AG10803 (cell line): Measurements from ENCODE around the gene CCDC169.

Source experiments
- DNase-seq: peaks from one replicate; pipeline ENCODE4 v3.0.0; 2010; ENCODE audit warnings: low read depth
- H3K4me3 ChIP-seq: 2 replicates; pipeline ENCODE4 v1.5.1; 2011; ENCODE audit warnings: mild to moderate bottlenecking, low read length, control low read depth
- TF ChIP-seq, protein P1 (sequence below): conservative IDR thresholded peaks from 2 replicates; pipeline ENCODE4 v1.5.1; 2011; ENCODE audit warnings: mild to moderate bottlenecking, low read length, control low read depth, inconsistent platforms

CCDC169 gene

GRCh38 chr13:36259361-36260137 is 38.1 kb downstream of the CCDC169 start:
- no peak for DNase-seq
- H3K4me3 ChIP-seq = no peak overlapping the region
- TF ChIP-seq, protein P1, sequence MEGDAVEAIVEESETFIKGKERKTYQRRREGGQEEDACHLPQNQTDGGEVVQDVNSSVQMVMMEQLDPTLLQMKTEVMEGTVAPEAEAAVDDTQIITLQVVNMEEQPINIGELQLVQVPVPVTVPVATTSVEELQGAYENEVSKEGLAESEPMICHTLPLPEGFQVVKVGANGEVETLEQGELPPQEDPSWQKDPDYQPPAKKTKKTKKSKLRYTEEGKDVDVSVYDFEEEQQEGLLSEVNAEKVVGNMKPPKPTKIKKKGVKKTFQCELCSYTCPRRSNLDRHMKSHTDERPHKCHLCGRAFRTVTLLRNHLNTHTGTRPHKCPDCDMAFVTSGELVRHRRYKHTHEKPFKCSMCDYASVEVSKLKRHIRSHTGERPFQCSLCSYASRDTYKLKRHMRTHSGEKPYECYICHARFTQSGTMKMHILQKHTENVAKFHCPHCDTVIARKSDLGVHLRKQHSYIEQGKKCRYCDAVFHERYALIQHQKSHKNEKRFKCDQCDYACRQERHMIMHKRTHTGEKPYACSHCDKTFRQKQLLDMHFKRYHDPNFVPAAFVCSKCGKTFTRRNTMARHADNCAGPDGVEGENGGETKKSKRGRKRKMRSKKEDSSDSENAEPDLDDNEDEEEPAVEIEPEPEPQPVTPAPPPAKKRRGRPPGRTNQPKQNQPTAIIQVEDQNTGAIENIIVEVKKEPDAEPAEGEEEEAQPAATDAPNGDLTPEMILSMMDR = no peak

DNA sequence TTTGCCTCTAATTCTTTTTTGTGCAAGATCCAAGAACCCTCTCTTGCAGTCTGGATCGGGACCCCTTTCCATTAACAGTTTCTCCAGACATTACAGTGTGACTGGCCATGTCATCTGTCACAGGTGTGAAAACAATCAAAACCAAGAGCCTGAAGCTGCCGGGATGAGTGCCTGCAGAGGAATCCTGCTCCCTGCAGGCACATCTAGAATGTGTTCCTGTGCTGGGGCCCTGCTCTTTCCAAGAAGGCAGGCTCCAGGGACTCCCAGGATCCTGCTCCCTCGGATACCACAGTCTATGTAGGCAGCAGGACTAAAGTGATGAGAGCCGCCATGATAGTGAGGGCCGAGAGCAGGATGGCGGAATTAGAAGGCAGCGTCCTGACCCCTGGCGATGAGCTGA is 38.8 kb downstream of the CCDC169 start:
- no peak for DNase-seq
- H3K4me3 ChIP-seq = no peak overlapping the region
- TF ChIP-seq, protein P1 = no peak

GRCh38 chr13:36251526-36251925 is 46.1 kb downstream of the CCDC169 start:
- TF ChIP-seq, protein P1 = no peak
- no peak for DNase-seq
- no peak overlapping the region for H3K4me3 ChIP-seq

- TF ChIP-seq, protein P1 = no peak
- no peak for DNase-seq
These were observed 46.6 kb downstream of the CCDC169 start for GRCh38 chr13:36251017-36251416.

DNA sequence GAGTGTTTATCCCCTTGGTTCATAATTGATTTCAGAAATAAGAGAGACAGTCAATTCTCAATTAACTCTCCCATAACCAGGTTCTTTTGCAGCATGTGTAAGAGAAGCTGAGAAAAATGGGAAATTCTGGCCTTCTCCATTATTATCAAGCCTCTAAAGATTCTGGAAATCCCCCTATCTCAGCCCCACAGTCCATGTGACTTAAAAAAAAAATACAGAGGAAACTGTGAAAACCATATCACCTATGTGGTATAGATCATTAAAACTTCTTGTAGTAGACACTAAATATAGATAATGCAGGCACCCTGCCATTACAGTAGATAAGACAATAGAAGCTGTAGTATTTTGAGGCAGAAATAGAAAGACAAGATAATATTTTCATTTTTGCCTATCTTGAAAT is 48.9 kb downstream of the CCDC169 start:
- H3K4me3 ChIP-seq = no peak overlapping the region
- TF ChIP-seq, protein P1 = no peak
- no peak for DNase-seq

More at GRCh38 chr13:36251017-36251416, 46.6 kb downstream of the CCDC169 start:
- H3K4me3 ChIP-seq = no peak overlapping the region

- no peak for DNase-seq
- H3K4me3 ChIP-seq = no peak overlapping the region
- TF ChIP-seq, protein P1 = no peak
These were observed 52.6 kb downstream of the CCDC169 start for GRCh38 chr13:36244990-36245389.

- TF ChIP-seq, protein P1 = no peak
- DNase-seq = no peak
- H3K4me3 ChIP-seq = no peak overlapping the region
These were observed 53.5 kb downstream of the CCDC169 start for GRCh38 chr13:36244073-36244472.
